Measurements from ENCODE around the gene ATP1A4.
"Not testable (repeated sequence)": the region's sequence is repeated elsewhere in the genome, so short reads cannot be mapped to it uniquely, and the experiment has no call there.

The ATP1A4 gene

DNA sequence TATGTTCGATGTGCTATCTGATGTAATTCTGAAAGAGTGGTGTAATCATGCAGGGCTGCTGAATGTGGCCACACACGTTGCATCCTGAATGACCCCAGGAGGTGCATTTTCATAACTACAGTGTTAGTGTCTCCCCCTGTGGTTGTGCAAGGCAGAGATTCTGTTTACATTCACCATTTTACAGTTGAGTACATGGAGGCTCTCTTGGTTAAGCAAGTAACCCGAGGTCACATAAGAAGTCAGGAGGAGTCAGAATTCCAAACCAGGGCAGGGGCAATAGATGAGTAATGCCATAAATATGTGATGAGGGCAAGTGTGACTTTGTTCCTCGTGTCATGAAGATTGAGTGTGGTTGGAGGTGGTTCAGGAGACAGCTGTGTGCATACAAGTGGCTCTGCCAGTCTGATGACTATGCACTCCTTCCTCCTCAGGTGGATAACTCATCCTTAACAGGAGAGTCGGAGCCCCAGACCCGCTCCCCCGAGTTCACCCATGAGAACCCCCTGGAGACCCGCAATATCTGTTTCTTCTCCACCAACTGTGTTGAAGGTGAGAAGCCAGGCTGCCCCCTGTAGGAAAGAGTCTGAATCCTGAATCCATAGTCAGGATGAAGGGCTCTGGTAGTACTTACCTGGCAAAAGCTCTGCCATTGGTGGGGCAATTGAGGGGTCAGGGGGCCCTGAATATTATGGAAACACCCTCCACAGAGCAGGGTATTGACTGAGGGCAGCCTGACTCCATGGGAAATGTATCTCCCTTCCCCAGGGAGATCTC, 26.5 kb upstream of the ATP1A4 start:
- no peak for DNase-seq

DNA sequence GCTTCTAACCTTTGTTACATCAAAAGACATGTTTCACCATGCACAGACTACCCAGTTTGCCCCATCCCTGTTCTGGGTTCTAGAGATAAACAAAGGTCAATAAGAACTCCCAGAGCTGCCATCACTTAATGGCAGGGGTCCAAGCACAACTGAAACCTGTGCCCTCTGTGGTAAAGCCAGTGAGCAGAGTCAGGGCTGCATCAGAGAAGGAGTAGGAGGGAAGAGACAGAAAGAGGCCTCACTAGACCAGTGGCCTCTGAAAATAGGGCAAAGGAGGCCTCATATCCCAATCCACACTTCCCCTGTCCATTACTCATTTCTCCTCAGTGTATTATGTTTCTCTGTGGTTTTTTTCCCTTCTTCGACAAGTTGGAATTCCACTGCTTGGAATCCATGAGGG, 25.7 kb upstream of the ATP1A4 start:
- no peak for DNase-seq

DNA sequence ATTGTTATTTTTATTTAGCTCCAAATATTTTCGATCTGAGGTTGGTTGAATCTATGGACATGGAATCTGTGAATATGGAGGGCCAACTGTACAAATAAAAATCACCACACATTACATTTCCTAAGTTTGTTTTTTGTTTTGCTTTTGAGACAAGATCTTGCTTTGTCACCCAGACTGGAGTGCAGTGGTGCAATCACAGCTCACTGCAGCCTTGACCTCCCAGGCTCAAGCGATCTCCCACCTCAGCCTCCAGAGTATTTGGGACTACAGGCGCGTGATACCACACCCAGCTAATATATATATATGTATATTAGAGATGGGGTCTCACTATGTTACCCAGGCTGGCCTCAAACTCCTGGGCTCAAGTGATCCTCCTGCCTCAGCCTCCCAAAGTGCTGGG, 25.1 kb upstream of the ATP1A4 start:
- not testable (repeated sequence) for DNase-seq

DNA sequence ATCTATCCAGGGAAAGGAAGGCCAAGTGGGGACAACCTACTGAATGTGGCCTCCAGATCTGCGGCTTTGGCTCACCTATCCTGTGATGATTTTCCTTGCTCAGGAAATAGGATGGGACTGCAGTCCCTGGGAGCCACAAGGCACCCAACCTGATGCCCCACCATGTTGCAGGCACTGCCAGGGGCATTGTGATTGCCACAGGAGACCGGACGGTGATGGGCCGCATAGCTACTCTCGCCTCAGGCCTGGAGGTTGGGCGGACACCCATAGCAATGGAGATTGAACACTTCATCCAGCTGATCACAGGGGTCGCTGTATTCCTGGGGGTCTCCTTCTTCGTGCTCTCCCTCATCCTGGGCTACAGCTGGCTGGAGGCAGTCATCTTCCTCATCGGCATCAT, 24.0 kb upstream of the ATP1A4 start:
- no peak for DNase-seq

DNA sequence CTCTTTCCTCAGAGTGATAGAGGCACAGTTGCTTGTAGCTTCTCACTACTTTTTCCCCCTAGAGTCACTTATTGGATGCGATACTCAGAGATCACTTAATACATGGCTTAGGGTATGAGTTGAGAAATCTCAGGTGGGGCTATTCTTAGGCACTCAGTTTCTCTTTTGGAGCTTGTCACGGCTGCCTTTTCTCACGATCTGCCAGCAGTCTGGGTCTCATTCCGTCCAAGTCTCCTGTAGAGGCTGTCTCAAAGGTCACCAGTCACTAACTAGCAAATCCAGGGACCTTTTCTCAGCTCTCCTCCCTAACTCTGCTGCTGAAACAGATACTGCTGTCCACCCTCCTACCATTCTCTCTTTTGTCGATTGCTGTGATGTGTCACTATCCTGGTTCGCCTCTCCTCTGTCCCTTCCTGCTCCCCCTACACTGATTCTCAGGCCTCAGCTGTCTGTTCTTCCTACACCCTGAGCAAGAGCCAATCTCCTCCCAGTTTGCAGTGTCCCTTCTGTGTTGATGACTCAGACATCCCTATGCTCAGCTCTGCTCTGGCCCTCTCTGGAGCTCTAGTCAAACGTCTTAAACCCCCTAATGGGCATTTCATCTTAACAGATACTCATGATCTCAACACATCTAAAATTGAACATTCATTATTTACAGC, 23.4 kb upstream of the ATP1A4 start:
- no peak for DNase-seq

DNA sequence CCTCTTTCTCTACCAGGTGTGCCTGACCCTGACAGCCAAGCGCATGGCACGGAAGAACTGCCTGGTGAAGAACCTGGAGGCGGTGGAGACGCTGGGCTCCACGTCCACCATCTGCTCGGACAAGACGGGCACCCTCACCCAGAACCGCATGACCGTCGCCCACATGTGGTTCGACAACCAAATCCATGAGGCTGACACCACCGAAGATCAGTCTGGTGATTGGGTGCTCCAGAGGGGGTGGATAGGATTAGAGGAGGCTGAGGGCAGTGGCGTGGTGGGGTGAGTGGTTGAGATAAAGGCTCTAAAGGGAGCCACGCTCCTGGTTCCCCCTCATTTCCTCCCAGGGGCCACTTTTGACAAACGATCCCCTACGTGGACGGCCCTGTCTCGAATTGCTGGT, 22.8 kb upstream of the ATP1A4 start:
- no peak for DNase-seq

DNA sequence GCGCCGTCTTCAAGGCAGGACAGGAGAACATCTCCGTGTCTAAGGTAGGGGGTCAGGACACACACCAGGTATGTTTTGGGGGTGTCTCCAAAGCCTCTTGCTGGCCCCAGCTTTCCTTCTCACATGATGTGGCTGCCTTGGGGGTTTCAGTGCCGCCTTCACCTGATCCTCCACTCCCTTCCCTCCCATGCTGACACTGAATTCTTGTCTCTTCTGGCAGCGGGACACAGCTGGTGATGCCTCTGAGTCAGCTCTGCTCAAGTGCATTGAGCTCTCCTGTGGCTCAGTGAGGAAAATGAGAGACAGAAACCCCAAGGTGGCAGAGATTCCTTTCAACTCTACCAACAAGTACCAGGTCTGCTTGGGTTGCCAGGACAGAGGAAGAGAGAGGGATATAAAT, 22.4 kb upstream of the ATP1A4 start:
- no peak for DNase-seq

DNA sequence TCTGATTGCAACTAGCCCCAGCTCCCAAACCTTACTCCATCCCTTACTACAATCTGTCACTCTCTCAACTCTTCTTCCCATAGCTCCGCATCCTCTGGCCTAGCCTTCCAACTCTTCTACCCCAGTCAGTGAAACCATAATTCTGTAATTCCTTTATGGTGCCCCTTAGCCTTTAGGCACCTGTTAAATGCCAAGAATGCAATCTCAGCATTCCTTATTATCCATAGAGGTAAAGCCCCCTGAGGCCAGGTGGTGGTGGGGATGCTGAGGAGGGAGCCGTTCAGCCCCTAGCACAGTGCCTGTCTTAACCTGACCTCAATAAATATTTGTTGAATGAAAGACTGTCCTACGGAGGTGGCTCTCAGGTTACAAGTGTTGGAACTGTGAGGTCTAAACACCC, 21.8 kb upstream of the ATP1A4 start:
- no peak for DNase-seq

DNA sequence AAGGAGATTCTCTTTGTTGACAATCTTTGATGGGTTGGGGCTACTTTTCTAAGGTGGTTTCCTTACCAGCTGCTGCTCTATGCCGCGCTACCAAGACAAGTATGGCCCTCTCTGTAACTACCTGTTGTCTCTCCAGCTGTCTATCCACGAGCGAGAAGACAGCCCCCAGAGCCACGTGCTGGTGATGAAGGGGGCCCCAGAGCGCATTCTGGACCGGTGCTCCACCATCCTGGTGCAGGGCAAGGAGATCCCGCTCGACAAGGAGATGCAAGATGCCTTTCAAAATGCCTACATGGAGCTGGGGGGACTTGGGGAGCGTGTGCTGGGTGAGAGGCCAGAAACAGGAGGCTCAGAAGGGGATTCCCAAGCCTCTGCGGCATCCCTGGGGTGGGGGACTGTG, 21.4 kb upstream of the ATP1A4 start:
- no peak for DNase-seq

DNA sequence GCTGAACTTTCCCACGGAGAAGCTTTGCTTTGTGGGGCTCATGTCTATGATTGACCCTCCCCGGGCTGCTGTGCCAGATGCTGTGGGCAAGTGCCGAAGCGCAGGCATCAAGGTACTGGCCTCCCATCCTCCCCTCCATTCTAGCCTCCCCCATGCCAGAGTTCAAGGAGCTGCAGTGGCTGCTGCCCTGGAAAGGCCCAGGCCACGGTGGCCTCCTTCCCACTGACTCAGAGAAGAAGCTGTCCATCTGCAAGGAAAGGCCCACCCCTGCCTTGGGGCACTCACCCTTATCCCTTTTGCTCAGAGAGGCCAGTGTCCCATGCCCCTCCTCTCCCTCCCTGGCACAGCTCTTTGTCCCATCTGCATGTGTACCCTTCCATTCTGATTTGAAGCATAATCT, 20.9 kb upstream of the ATP1A4 start:
- DNase-seq = no peak

DNA sequence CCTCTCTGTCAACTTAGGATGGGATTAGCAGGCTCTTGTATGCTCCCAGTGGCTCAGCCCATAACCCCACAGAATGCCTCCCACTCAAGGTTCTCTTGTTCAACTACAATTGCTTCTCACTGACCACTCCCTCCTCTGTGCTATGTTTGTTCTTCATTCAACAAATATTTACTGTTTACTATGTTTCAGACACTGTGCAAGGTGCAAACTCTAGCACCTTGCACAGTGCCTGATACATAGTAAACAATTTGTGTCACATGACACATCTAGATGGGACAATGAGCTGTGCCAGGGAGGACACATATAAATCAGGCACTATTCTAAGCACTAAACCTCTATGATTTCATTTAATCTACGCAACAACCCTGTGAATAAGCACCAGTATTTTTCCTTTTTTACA, 20.5 kb upstream of the ATP1A4 start:
- DNase-seq = no peak

DNA sequence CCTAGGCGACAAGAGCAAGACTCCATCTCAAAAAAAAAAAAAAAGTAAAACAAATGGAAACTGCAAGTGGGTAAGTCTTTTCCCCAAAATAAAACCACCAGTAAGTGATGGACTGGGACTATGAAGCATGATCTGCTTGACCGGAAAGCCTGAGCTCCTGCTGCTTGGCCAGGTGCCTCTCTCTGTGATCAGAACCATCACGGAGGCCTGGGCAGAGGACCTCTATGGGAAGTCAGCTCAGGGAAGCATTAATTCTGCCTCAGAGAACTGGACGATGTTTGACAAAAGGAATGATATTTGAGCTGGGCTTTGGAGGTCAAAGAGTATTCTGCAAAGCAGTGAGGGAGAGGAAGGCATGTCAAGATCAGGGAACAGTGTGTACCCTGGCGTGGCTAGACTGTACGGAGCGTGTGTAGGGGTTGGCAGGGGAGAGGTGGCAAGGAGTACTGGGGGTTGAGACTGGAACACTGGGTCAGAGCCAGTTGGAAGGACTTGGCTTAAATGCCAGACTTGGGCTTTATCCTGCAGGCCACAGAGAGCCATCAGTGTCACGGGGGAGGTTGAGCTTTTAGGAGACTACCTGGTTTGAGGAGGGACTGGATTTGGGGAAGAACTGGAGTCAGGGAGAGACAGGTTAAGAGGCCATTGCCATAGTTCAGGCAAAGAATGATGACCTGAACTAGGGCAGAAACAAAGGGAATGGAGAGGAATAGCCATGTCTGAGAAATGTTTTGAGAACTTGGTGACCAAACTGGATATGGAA, 19.4 kb upstream of the ATP1A4 start:
- no peak for DNase-seq

DNA sequence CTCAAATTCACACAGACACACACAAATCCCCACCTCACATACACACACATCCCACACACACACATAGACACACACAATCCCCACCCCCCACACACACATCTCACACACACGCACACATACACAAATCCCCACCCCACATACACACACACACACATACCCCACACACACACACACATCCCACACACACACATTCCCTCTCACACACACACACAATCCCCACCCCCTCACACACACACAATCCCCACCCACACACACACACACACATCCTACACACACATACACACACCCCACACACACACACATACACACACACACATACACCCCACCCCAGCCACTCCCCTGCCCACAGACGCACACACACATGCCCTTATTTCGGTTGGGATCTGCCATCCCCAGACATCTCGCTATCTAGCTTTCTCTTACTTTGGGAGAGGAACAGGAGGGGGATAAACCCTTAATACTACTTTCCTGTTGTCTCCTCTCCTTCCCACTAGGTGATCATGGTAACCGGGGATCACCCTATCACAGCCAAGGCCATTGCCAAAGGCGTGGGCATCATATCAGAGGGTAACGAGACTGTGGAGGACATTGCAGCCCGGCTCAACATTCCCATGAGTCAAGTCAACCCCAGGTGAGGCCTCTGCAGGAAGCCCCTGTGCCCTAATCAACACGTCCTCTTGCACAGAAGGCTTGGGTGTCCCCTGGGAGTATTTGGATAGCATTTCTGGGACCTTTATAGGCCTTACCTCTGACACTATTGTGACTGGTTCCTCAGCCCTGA, 17.2 kb upstream of the ATP1A4 start:
- no peak for DNase-seq

DNA sequence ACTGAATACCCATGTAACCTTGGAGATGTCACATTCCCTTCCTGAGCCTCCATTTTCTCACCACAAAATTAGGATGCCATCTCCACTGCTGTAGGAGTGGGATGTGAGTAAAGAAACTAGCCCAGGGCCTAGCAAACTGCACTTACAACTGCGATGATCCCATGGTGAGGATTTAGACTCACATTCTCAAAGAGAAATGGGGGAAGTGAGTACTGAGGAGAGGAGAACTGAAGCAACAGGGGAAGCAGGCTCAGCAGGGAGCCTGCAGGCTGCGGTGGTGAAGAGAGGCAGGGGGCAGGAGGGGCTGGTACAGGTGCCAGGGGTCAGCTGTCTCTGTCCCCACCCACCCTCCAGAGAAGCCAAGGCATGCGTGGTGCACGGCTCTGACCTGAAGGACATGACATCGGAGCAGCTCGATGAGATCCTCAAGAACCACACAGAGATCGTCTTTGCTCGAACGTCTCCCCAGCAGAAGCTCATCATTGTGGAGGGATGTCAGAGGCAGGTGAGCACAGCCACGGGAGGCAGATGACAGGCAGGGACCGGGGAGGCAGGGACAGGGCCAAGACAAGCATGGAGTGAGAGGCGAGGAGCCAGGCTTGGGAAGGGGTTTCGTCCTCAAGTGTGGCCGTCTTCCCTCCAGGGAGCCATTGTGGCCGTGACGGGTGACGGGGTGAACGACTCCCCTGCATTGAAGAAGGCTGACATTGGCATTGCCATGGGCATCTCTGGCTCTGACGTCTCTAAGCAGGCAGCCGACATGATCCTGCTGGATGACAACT, 16.4 kb upstream of the ATP1A4 start:
- DNase-seq = no peak

DNA sequence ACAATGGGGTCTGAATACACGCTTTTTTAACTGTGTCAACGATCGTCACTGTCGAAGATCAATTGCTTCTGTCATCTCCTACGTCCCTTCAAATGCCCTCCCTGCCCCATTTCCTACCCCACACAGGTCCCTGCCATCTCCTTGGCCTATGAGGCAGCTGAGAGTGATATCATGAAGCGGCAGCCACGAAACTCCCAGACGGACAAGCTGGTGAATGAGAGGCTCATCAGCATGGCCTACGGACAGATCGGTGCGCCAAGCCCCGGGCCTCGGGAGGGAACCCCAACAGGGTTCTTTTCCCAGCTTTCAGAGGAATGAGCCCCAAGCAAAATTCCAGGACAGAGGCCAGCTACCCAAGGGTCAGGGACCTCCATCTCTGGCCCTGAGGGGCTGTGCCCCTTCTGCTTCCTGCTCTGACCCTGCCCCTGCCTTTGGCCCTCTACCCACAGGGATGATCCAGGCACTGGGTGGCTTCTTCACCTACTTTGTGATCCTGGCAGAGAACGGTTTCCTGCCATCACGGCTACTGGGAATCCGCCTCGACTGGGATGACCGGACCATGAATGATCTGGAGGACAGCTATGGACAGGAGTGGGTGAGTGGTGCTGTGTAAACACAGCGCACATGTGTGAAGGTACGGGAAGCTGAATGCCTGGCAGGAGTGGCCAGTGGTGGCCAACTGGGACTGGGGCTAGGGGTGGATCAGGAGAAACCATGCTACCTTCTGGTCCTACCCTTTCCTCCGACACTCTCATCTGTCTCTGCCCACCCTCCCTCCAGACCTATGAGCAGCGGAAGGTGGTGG, 15.1 kb upstream of the ATP1A4 start:
- DNase-seq = no peak

DNA sequence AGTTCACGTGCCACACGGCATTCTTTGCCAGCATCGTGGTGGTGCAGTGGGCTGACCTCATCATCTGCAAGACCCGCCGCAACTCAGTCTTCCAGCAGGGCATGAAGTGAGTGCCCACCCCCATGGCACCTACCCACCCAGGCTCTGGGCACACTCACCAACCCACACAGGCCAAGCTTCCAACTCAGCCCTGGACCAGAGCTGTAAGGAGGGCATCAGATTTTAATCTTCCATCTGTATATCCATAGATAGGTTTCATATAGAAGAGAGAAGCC, 14.5 kb upstream of the ATP1A4 start:
- no peak for DNase-seq

DNA sequence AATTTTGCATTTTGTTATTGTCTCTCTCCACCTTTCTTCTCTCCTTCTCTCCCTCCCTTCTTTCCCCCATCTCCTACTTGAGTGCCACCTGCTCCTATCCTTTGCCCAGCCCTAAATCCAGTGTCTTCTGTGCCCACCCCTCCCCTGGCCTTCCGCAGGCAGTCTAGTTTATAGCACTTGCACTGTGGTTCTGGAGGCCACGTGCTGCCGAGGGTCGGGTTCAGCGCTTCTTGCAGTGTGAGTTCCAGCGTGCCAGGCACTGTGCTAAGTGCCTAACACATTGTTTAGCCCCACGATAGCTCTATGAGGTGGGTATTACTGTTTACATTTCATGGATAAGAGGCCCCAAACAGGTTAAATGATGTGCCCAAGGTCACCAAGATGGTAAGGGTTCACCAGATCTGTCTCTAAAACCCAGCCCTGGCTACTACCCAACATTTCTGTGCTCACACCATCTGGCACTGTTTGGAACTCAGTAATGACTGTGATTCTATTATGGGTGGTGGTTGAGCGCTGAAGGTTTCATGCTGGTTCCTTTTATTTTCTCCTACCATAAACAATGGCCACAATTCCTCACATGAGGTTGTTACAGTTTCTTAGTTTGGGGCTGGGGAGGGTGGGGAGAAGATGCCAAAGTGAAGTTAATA, 14.1 kb upstream of the ATP1A4 start:
- no peak for DNase-seq

DNA sequence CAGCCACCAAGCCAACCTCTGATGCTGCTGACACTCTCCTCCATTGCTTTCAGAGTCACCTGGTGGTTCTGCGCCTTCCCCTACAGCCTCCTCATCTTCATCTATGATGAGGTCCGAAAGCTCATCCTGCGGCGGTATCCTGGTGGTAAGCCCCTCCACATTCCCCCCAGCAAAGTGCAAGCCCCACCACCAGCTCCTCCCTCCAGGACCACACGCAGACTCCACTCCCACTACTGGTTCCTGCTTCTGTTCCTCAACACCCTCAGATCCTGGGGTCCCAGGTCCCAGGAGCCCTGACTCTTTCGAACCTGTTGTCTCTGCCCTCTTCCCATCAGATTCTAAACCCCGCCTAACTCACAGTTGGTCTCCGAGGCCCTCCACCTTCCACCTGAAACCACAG, 11.6 kb upstream of the ATP1A4 start:
- DNase-seq = no peak

DNA sequence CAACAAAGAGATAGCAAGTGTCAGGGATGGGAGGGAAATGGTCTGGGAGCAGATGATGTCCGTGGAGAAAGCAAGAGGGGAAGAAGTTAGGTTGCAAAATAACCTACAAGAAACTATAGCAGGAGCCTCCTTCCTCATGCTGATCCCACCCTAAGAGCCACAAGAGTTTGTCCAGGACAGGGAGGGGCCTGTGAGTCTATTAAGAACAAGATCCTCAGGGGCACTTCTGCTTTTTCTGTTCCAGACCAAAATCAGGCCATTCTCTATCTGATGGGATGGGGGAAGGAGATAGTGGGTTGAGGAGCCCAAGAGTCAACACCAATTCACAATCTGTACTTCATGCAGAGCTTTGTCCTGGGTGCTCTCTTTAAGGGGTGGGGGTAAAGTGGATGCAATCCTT, 7.7 kb upstream of the ATP1A4 start:
- DNase-seq = no peak

DNA sequence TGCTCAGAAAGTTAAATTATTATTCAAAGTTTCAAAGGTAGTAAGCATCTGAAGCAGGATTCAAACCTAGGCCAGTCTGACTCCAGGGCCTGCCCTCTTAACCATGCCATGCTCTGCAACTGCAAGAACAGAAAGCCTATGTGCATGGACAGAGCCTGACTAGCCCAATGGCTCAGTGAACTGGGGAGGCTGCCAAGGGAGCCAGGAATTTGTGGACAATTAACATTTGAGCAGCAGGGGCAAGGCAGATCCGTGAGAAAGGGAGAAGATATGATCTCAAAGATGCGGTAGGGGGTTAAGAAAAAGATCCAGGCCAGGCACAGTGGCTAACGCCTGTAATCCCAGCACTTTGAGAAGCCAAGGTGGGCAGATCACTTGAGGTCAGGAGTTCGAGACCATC, 6.5 kb upstream of the ATP1A4 start:
- DNase-seq = no peak

DNA sequence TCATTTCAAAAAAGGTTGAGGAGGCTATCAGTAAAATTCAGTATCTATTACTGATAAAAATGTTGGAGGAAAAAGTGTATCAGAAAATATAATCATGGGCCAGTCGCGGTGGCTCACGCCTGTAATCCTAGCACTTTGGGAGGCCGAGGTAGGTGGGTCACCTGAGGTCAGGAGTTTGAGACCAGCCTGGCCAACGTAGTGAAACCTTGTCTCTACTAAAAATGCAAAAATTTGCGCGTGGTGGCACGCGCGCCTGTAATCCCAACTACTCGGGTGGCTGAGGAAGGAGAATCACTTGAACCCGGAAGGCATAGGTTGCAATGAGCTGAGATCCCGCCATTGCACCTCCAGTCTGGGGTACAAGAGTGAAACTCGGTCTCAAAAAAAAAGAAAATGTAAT, 5.3 kb upstream of the ATP1A4 start:
- no peak for DNase-seq
